ENCODE results near the gene PHLPP1.

DNA sequence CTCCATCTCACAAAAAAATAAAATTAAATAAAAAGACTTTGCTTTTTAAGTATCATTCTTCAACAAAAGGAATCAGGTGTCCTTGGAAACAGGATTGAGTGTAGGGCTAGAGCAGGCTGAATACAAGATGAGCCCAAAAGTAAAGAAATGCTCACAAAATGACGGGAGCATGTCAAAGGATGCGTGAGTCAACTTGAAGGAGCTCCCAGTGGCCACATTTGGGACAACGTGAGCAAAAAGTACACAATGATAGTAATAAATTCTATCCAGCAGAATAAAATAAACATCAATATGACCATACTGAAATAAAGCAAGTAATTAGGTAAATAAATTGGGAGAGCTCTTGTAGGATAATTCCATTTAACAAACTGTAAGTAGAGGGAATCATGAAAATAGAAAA lies 220.7 kb downstream of the PHLPP1 start:
- no peak for TF ChIP-seq TCF4 (CRISPR knock-in tag; IDR thresholded peaks at IDR 0.05; ENCODE audit: borderline replicate concordance)
- TF ChIP-seq GLIS3 (CRISPR knock-in tag; IDR thresholded peaks at IDR 0.05), result no peak
- TF ChIP-seq BACH2 (CRISPR knock-in tag; IDR thresholded peaks at IDR 0.05; ENCODE audit: borderline replicate concordance), result no peak
- TF ChIP-seq, protein P1, sequence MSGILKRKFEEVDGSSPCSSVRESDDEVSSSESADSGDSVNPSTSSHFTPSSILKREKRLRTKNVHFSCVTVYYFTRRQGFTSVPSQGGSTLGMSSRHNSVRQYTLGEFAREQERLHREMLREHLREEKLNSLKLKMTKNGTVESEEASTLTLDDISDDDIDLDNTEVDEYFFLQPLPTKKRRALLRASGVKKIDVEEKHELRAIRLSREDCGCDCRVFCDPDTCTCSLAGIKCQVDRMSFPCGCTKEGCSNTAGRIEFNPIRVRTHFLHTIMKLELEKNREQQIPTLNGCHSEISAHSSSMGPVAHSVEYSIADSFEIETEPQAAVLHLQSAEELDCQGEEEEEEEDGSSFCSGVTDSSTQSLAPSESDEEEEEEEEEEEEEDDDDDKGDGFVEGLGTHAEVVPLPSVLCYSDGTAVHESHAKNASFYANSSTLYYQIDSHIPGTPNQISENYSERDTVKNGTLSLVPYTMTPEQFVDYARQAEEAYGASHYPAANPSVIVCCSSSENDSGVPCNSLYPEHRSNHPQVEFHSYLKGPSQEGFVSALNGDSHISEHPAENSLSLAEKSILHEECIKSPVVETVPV (CRISPR knock-in tag; IDR thresholded peaks at IDR 0.05), result no peak

Data from SK-N-SH treated with all-trans-retinoic acid at 6 μM for 48 hours (cell line).